Osteoblast (primary cell): ENCODE data around the gene CCBE1. TPM values are rescaled to one million over a fixed set of nuclear protein-coding genes. Genes with fewer than 3 reads are reported as not detected.

Experiments used
- DNase-seq: peaks from one replicate; pipeline ENCODE4 v3.0.0; 2011; ENCODE audit warnings: low spot score, mixed read lengths; ENCODE audit not compliant: insufficient read length; ENCODE audit errors: missing footprints
- H2AFZ ChIP-seq: 2 replicates; pipeline ENCODE4 v1.6.0; 2011; ENCODE audit warnings: mild to moderate bottlenecking, low read length
- H3K27ac ChIP-seq: 2 replicates; pipeline ENCODE4 v1.5.1; 2011; ENCODE audit warnings: mild to moderate bottlenecking, low read depth, low read length, moderate library complexity
- H3K27me3 ChIP-seq: 2 replicates; pipeline ENCODE4 v1.6.0; 2012; ENCODE audit warnings: mild to moderate bottlenecking, control low read depth, inconsistent platforms, low read length, moderate library complexity; ENCODE audit not compliant: insufficient read depth
- H3K36me3 ChIP-seq: 2 replicates; pipeline ENCODE4 v1.5.1; 2011; ENCODE audit warnings: mild to moderate bottlenecking, low read length, control low read depth, moderate library complexity; ENCODE audit not compliant: insufficient read depth
- H3K4me1 ChIP-seq: 2 replicates; pipeline ENCODE4 v1.5.1; 2011; ENCODE audit warnings: mild to moderate bottlenecking, low read length, control low read depth, moderate library complexity; ENCODE audit not compliant: insufficient read depth
- H3K4me2 ChIP-seq: 2 replicates; pipeline ENCODE4 v1.6.0; 2011; ENCODE audit warnings: mild to moderate bottlenecking, low read length; ENCODE audit not compliant: insufficient read depth
- H3K4me3 ChIP-seq: fragments of 200-600 bp; sonication (generic); 3 replicates; pipeline ENCODE4 v1.5.1; 2012; ENCODE audit warnings: mild to moderate bottlenecking, low read length, inconsistent platforms; ENCODE audit not compliant: insufficient read depth
- H3K79me2 ChIP-seq: 2 replicates; pipeline ENCODE4 v1.6.0; 2012; ENCODE audit warnings: mild to moderate bottlenecking, low read length, control low read depth, inconsistent platforms; ENCODE audit not compliant: insufficient read depth
- H3K9me3 ChIP-seq: 2 replicates; pipeline ENCODE4 v1.5.1; 2011; ENCODE audit warnings: low read depth, low read length, control low read depth
- H4K20me1 ChIP-seq: 2 replicates; pipeline ENCODE4 v1.6.0; 2012; ENCODE audit warnings: mild to moderate bottlenecking, low read length, control low read depth; ENCODE audit not compliant: insufficient read depth
- total RNA-seq: library from RNA; depleted of rRNA; stranded (reverse); fragments of >200 nt; gene quantifications from 2 replicates; pipeline ENCODE4 v1.2.3, GENCODE V29; 2012
- TF ChIP-seq, protein P1 (sequence below): IDR thresholded peaks from 2 replicates; pipeline ENCODE4 v1.5.1; 2011; ENCODE audit warnings: mild to moderate bottlenecking, low read depth, low read length, moderate library complexity; ENCODE audit errors: extremely low read depth

The CCBE1 gene
- total RNA-seq, 1 donor, result 51.4 TPM

- no peak overlapping the region for H3K4me3 ChIP-seq
- TF ChIP-seq, protein P1, sequence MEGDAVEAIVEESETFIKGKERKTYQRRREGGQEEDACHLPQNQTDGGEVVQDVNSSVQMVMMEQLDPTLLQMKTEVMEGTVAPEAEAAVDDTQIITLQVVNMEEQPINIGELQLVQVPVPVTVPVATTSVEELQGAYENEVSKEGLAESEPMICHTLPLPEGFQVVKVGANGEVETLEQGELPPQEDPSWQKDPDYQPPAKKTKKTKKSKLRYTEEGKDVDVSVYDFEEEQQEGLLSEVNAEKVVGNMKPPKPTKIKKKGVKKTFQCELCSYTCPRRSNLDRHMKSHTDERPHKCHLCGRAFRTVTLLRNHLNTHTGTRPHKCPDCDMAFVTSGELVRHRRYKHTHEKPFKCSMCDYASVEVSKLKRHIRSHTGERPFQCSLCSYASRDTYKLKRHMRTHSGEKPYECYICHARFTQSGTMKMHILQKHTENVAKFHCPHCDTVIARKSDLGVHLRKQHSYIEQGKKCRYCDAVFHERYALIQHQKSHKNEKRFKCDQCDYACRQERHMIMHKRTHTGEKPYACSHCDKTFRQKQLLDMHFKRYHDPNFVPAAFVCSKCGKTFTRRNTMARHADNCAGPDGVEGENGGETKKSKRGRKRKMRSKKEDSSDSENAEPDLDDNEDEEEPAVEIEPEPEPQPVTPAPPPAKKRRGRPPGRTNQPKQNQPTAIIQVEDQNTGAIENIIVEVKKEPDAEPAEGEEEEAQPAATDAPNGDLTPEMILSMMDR, result no peak
- no peak for DNase-seq
- peaks cover 7% of the 10 kb centered on the region for H3K4me1 ChIP-seq
- H3K36me3 ChIP-seq, result no peaks in the 10 kb centered on the region
- no peaks in the 10 kb centered on the region for H3K9me3 ChIP-seq
- H4K20me1 ChIP-seq, result peaks cover 8% of the 10 kb centered on the region
- no peak overlapping the region for H3K27ac ChIP-seq
- H3K27me3 ChIP-seq, result no peaks in the 10 kb centered on the region
- H2AFZ ChIP-seq, result no peak overlapping the region
- no peaks in the 10 kb centered on the region for H3K79me2 ChIP-seq
- H3K4me2 ChIP-seq, result no peak overlapping the region
These were observed 246.2 kb downstream of the CCBE1 start for GRCh38 chr18:59451073-59451472.

DNA sequence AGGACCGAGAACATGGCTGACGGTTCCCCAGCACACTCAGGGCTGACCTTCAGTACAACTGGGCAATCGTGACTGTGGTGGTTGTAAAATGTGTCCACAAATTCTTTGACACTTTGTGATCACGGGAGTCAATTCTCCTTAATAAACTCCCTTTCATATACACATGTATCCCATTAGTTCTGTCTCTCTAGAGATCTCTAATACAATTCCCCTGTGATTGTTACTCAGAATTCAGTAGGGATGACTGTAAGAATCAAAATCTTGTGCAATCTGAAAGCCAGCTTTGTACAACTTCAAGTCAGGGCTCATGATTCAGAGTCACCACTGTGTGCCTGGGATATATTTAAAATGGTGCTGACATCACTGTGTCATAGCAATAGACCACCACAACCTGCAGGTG is 248.7 kb downstream of the CCBE1 start:
- H3K36me3 ChIP-seq, result peaks cover 10% of the 10 kb centered on the region
- no peak overlapping the region for H2AFZ ChIP-seq
- H4K20me1 ChIP-seq, result peaks cover 8% of the 10 kb centered on the region
- peak overlapping the region; percentile 26 for H3K27ac ChIP-seq
- H3K4me3 ChIP-seq, result no peak overlapping the region
- peaks cover 7% of the 10 kb centered on the region for H3K4me1 ChIP-seq
- no peak overlapping the region for H3K4me2 ChIP-seq
- no peaks in the 10 kb centered on the region for H3K9me3 ChIP-seq
- H3K79me2 ChIP-seq, result no peaks in the 10 kb centered on the region
- TF ChIP-seq, protein P1, result no peak
- no peaks in the 10 kb centered on the region for H3K27me3 ChIP-seq
- peak; percentile 36 for DNase-seq

DNA sequence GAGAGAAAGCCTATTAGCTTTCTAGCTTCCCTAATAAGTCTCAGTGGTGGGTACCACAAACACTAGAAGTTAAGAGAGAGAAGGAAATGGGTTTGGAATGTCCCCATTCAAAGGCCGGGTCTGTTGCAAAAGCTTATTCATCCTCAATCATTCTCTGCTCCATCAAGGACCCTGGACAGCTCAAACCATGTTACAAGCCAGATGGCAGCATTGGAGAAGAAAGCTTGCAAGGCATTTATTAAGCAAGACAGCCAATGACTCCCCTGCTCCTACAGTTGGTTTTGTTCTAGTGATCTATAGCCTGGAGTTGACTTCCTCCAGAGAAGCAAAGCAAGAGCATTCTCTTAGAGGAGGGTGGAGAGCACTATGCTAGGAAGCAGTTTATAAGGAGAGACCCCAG is 251.2 kb downstream of the CCBE1 start:
- Histone ChIP-seq H2AFZ (no peak overlapping the region), H3K27ac (no peak overlapping the region), H3K4me1 (peaks cover 7% of the 10 kb centered on the region), H3K9me3 (no peaks in the 10 kb centered on the region), H3K4me2 (no peak overlapping the region), H3K4me3 (no peak overlapping the region), H3K27me3 (no peaks in the 10 kb centered on the region), H3K79me2 (no peaks in the 10 kb centered on the region), H4K20me1 (peaks cover 8% of the 10 kb centered on the region), H3K36me3 (peaks cover 10% of the 10 kb centered on the region)
- no peak for DNase-seq
- TF ChIP-seq, protein P1, result peak; percentile 5

GRCh38 chr18:59437851-59438569 is 259.2 kb downstream of the CCBE1 start:
- Histone ChIP-seq H3K4me1 (no peaks in the 10 kb centered on the region), H3K79me2 (no peaks in the 10 kb centered on the region), H2AFZ (no peak overlapping the region), H4K20me1 (no peaks in the 10 kb centered on the region), H3K27ac (no peak overlapping the region), H3K36me3 (peaks cover 47% of the 10 kb centered on the region), H3K27me3 (no peaks in the 10 kb centered on the region), H3K9me3 (no peaks in the 10 kb centered on the region), H3K4me3 (no peak overlapping the region), H3K4me2 (no peak overlapping the region)
- TF ChIP-seq, protein P1, result no peak
- no peak for DNase-seq
